AML-193 (cell line): ENCODE data around the gene EPB41L1.

Source experiments
- DNase-seq, 2 experiments: peaks; one replicate each; lab custom pipeline; 2025; lab: John Stamatoyannopoulos, UW

Gene EPB41L1

DNA sequence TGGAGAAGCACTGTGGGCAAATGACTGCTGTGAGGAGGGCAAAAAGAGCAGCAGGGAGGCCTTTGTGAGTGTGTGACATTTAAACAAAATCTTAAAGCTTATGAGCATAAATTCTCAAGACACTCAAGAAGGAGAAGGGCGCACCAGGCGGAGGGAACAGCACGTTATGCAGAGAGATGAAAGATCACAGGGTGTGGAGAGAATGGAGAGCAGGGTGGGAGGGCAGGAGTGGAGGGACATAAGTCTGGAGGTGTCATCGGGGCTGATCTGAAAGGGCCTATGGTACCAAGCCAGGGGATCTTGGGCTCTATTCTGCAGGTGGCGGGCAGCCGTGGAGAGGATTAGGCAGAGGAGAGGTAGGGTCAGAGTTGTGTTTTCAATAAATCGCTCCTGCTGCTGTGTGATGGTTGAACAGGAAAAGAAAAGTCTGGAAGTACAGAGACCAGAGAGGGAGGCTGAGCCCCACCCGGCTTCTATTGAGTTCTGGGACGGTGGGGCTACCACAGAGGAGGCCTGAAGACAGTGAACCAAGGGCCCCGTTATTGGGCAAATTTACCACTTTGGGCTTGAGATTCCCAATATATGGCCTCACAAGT is 127.3 kb downstream of the EPB41L1 start:
- no peak for DNase-seq
